ENCODE results near the gene ZFAND3. TPM values are rescaled to one million over a fixed set of nuclear protein-coding genes. Genes with fewer than 3 reads are reported as not detected.
A peak's percentile ranks its signal among the peaks of the same experiment; 100 is the strongest.

The ZFAND3 gene
- total and polyA plus RNA-seq, 2 of the 4 experiments (the other 2 are of a cell fraction) = 10.9 to 26.7 TPM

DNA sequence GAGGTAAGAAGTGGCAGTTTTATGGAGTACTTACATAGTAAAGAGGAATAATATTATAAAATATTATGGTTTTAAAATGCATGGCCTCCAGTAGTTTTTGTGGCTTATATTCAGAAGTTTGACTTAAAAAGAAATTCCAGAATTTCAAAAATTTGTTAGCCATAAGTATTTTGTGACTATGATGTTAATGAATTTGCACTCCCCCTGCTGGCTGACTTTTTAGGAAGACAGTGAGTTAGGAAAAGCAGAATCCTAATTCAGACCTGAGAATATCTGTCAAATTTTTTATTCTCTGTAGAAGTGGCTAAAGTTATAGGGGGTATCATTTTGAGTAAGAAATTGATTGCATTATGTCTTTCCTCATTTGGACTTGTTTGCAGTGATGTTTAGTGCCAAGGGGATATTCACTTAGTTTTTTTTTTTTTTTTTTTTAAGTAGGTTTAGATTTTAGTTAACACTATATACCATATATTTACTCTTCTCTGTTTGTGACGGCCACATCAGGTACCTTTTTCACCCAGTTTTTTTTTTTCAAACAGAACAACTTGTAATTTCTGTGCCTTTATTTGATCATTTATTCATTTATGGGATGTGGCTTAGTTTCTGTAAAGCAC is 40.8 kb downstream of the ZFAND3 start:
- Histone ChIP-seq H3K23ac (ENCODE audit: low read depth, low read length) (no peak overlapping the region), H2AFZ (replicated peaks; ENCODE audit: low read length, poor library complexity) (no peak overlapping the region), H3K14ac (replicated peaks; ENCODE audit: low read depth, low read length) (no peak overlapping the region), H3K36me3 (ENCODE audit: control insufficient read depth, insufficient read depth, low read length) (no peaks in the 10 kb centered on the region), H2AK5ac (ENCODE audit: low read depth, low read length) (no peak overlapping the region), H3K79me1 (ENCODE audit: low read depth in 1 of 2, low read length in 2 of 2) (peaks cover 30 to 80% of the 10 kb centered on the region in 2 experiments), H2AK9ac (replicated peaks; ENCODE audit: low read depth, low read length, poor library complexity) (no peak overlapping the region), H2BK20ac (ENCODE audit: low read depth, low read length) (no peak overlapping the region), H3K9ac (ENCODE audit: low read depth, low read length) (no peak overlapping the region), H3K27ac (ENCODE audit: insufficient read depth, low read length) (no peak overlapping the region), H3K56ac (ENCODE audit: extremely low read depth, insufficient read depth, low read length) (no peak overlapping the region), H4K20me1 (ENCODE audit: insufficient read depth, low read length) (peaks cover 94% of the 10 kb centered on the region), H4K8ac (ENCODE audit: low read depth in 2 of 2, low read length in 2 of 2) (no peak overlapping the region), H3K9me1 (ENCODE audit: insufficient read depth, low read length) (peaks cover 20% of the 10 kb centered on the region), H2BK15ac (ENCODE audit: low read depth, low read length) (no peak overlapping the region), H2BK120ac (ENCODE audit: low read depth, low read length) (no peak overlapping the region), H3K4ac (ENCODE audit: low read depth, low read length) (no peak overlapping the region), H3K27me3 (ENCODE audit: control insufficient read depth, insufficient read depth, low read length) (no peaks in the 10 kb centered on the region), H2BK5ac (ENCODE audit: low read depth, low read length, poor library complexity, severe bottlenecking) (no peak overlapping the region), H4K5ac (ENCODE audit: low read depth, low read length) (no peak overlapping the region), H3K4me1 (ENCODE audit: control insufficient read depth, insufficient read depth, low read length) (peaks cover 5% of the 10 kb centered on the region), H3K18ac (ENCODE audit: low read depth, low read length) (no peak overlapping the region), H3K9me3 (ENCODE audit: control insufficient read depth, insufficient read depth, low read length) (no peaks in the 10 kb centered on the region), H3K4me2 (ENCODE audit: low read depth, low read length) (no peak overlapping the region), H3K4me3 (ENCODE audit: insufficient read depth, low read depth, low read length) (no peak overlapping the region), H4K91ac (ENCODE audit: insufficient read depth, low read depth, low read length) (no peak overlapping the region)
- peak; percentile 65 for DNase-seq
- no TSS peak for BruUV-seq (replicated peaks)
- ChIA-PET CTCF (interaction anchor here (0.6 to 0.7 kb wide), 2 partner anchors 113 to 659 kb away, joined by 3 to 4 read pairs; no protein-coding TSS in a partner anchor), POLR2A (ENCODE audit: unreplicated experiment) (no interaction called here)
- peak; percentile 67 for TF ChIP-seq SMC3 (IDR thresholded peaks at IDR 0.05; ENCODE audit: low read depth, low read length)
- no peak for TF ChIP-seq BHLHE40 (IDR thresholded peaks at IDR 0.05; ENCODE audit: low read depth, low read length)
- TF ChIP-seq, protein P1, sequence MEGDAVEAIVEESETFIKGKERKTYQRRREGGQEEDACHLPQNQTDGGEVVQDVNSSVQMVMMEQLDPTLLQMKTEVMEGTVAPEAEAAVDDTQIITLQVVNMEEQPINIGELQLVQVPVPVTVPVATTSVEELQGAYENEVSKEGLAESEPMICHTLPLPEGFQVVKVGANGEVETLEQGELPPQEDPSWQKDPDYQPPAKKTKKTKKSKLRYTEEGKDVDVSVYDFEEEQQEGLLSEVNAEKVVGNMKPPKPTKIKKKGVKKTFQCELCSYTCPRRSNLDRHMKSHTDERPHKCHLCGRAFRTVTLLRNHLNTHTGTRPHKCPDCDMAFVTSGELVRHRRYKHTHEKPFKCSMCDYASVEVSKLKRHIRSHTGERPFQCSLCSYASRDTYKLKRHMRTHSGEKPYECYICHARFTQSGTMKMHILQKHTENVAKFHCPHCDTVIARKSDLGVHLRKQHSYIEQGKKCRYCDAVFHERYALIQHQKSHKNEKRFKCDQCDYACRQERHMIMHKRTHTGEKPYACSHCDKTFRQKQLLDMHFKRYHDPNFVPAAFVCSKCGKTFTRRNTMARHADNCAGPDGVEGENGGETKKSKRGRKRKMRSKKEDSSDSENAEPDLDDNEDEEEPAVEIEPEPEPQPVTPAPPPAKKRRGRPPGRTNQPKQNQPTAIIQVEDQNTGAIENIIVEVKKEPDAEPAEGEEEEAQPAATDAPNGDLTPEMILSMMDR (conservative IDR thresholded peaks at IDR 0.05; ENCODE audit: low read depth, low read length) = peak; percentile 66
- TF ChIP-seq RAD21 (IDR thresholded peaks at IDR 0.05; ENCODE audit: low read length) = peak; percentile 58
- no peak for TF ChIP-seq RFX5 (IDR thresholded peaks at IDR 0.05; ENCODE audit: low read depth, low read length)
- TF ChIP-seq CHD1 (IDR thresholded peaks at IDR 0.05; ENCODE audit: low read depth, low read length) = no peak
- TF ChIP-seq, protein P2, sequence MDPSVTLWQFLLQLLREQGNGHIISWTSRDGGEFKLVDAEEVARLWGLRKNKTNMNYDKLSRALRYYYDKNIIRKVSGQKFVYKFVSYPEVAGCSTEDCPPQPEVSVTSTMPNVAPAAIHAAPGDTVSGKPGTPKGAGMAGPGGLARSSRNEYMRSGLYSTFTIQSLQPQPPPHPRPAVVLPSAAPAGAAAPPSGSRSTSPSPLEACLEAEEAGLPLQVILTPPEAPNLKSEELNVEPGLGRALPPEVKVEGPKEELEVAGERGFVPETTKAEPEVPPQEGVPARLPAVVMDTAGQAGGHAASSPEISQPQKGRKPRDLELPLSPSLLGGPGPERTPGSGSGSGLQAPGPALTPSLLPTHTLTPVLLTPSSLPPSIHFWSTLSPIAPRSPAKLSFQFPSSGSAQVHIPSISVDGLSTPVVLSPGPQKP (IDR thresholded peaks at IDR 0.05; ENCODE audit: borderline replicate concordance, low read depth, low read length) = no peak
- TF ChIP-seq MAFK (IDR thresholded peaks at IDR 0.05; ENCODE audit: low read depth, low read length) = no peak
- no peak for TF ChIP-seq FOS (IDR thresholded peaks at IDR 0.05; ENCODE audit: low read depth, low read length)
- no peak for TF ChIP-seq MAZ (IDR thresholded peaks at IDR 0.05; ENCODE audit: borderline replicate concordance, low read depth, low read length)
- TF ChIP-seq, protein P3, sequence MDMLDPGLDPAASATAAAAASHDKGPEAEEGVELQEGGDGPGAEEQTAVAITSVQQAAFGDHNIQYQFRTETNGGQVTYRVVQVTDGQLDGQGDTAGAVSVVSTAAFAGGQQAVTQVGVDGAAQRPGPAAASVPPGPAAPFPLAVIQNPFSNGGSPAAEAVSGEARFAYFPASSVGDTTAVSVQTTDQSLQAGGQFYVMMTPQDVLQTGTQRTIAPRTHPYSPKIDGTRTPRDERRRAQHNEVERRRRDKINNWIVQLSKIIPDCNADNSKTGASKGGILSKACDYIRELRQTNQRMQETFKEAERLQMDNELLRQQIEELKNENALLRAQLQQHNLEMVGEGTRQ (IDR thresholded peaks at IDR 0.05; ENCODE audit: low read depth, low read length) = no peak
- no peak for TF ChIP-seq MXI1 (IDR thresholded peaks at IDR 0.05; ENCODE audit: borderline replicate concordance, low read depth, low read length)
- TF ChIP-seq NFE2L2 (IDR thresholded peaks at IDR 0.05; ENCODE audit: low read depth, low read length) = no peak
- no peak for TF ChIP-seq RCOR1 (IDR thresholded peaks at IDR 0.05; ENCODE audit: insufficient replicate concordance, low read length)
- TF ChIP-seq POLR2A (IDR thresholded peaks at IDR 0.05; ENCODE audit: low read depth, low read length) = no peak
- no peak for TF ChIP-seq CEBPB (IDR thresholded peaks at IDR 0.05; ENCODE audit: low read depth, low read length)
- ATAC-seq (ENCODE audit: low read depth) = peak; percentile 53; the same call in 1 of the 2 replicates
- dilution Hi-C loops (cut with HindIII; ENCODE audit: low sequenced_read_pairs, unreplicated experiment) = no loop called here
- in situ Hi-C loops (cut with MboI; ENCODE audit: low sequenced_read_pairs) = no loop called here
- intact Hi-C loops (cut with micrococcal nuclease) = loop anchor here (1.0 kb wide), 1 partner anchor 155 kb away; no protein-coding TSS in a partner anchor
- no CpG with 5 or more reads among the region's 1 CpG for WGBS, 2 experiments (ENCODE audit: extremely low coverage in 2 of 2, insufficient read length in 1 of 2)

Data from IMR-90 (cell line).